MM.1S (cell line): Measurements from ENCODE around the gene PLA2G4B.

Source experiments
- DNase-seq: peaks from one replicate; pipeline ENCODE4 v3.0.0-alpha.2; 2015
- H2AFZ ChIP-seq: fragments of 300-600 bp; sonication (generic); 2 replicates; pipeline ENCODE4 v1.6.0; 2016; ENCODE audit warnings: antibody characterized with exemption, low read length
- H3F3A ChIP-seq: fragments of 300-600 bp; sonication (generic); 2 replicates; pipeline ENCODE4 v1.6.1; 2016; ENCODE audit warnings: mild to moderate bottlenecking, antibody characterized with exemption, low read length, moderate library complexity, mixed read lengths; ENCODE audit not compliant: insufficient read depth
- H3K27ac ChIP-seq: fragments of 300-600 bp; sonication (generic); 2 replicates; pipeline ENCODE4 v1.5.1; 2016; ENCODE audit warnings: mild to moderate bottlenecking, low read length
- H3K27me3 ChIP-seq: fragments of 300-600 bp; sonication (generic); replicated peaks from 2 replicates; pipeline ENCODE4 v1.6.0; 2016; ENCODE audit warnings: low read length; ENCODE audit not compliant: insufficient read depth
- H3K36me3 ChIP-seq: fragments of 300-600 bp; sonication (generic); replicated peaks from 2 replicates; pipeline ENCODE4 v1.6.1; 2016; ENCODE audit warnings: mild to moderate bottlenecking, low read length, mixed read lengths; ENCODE audit not compliant: insufficient read depth
- H3K4me1 ChIP-seq: fragments of 300-600 bp; sonication (generic); 2 replicates; pipeline ENCODE4 v1.6.1; 2016; ENCODE audit warnings: low read length, mixed read lengths
- H3K4me2 ChIP-seq: fragments of 300-600 bp; sonication (generic); 2 replicates; pipeline ENCODE4 v1.6.0; 2016; ENCODE audit warnings: low read depth, low read length
- H3K4me3 ChIP-seq: fragments of 300-600 bp; sonication (generic); 2 replicates; pipeline ENCODE4 v1.5.1; 2016; ENCODE audit warnings: low read length, mixed read lengths
- H3K79me2 ChIP-seq: fragments of 300-600 bp; sonication (generic); 2 replicates; pipeline ENCODE4 v1.6.1; 2016; ENCODE audit warnings: mixed run types, low read length, mixed read lengths
- H3K9ac ChIP-seq: fragments of 300-600 bp; sonication (generic); 2 replicates; pipeline ENCODE4 v1.6.1; 2016; ENCODE audit warnings: low read length, mixed read lengths
- H3K9me2 ChIP-seq: fragments of 300-600 bp; sonication (generic); replicated peaks from 2 replicates; pipeline ENCODE4 v1.6.1; 2016; ENCODE audit warnings: mild to moderate bottlenecking, low read length, mixed read lengths; ENCODE audit not compliant: insufficient read depth
- H3K9me3 ChIP-seq: fragments of 300-600 bp; sonication (generic); replicated peaks from 2 replicates; pipeline ENCODE4 v1.6.1; 2016; ENCODE audit warnings: mild to moderate bottlenecking, low read length, mixed read lengths; ENCODE audit not compliant: insufficient read depth
- H4K20me1 ChIP-seq: fragments of 300-600 bp; sonication (generic); 2 replicates; pipeline ENCODE4 v1.6.1; 2016; ENCODE audit warnings: mild to moderate bottlenecking, low read length, moderate library complexity, mixed read lengths; ENCODE audit not compliant: insufficient read depth
- CTCF ChIP-seq: fragments of 300-600 bp; sonication (generic); IDR thresholded peaks from 2 replicates; pipeline ENCODE4 v1.5.1; 2016; ENCODE audit warnings: antibody characterized with exemption, low read length, mixed read lengths
- EZH2 ChIP-seq: fragments of 300-600 bp; sonication (generic); optimal IDR thresholded peaks from 2 replicates; pipeline ENCODE3; 2017; ENCODE audit warnings: low read depth, mild to moderate bottlenecking, antibody characterized with exemption, low read length, mixed read lengths
- EZH2phosphoT487 ChIP-seq: fragments of 300-600 bp; sonication (generic); IDR thresholded peaks from 2 replicates; pipeline ENCODE4 v1.6.1; 2018; ENCODE audit warnings: antibody characterized with exemption, low read length

The PLA2G4B gene

DNA sequence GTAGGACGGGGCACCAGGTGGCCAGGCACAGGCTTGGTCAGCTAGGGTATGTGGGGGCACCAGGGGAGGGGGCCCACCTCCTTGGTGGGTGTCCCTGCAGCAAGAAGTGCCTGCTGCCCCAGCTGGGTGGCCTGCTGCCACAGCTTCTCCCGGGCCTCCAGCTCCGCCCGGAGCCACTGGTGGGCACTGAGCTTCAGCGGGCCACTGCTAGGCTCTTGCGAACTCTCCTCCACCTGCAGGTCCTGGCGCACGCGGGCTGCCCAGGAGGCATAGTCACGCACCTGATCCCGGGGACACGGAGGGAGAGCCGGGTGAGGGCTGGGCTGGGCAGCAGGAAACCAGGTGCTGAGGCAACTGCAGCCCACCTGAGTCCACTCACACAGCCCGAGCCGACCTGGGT, 29.7 kb downstream of the PLA2G4B start:
- H3K4me3 ChIP-seq = no peak overlapping the region
- no peak for DNase-seq
- no peaks in the 10 kb centered on the region for H3K4me1 ChIP-seq
- H3F3A ChIP-seq = no peaks in the 10 kb centered on the region
- no peaks in the 10 kb centered on the region for H3K9me3 ChIP-seq
- H3K79me2 ChIP-seq = no peaks in the 10 kb centered on the region
- H3K36me3 ChIP-seq = no peaks in the 10 kb centered on the region
- no peak overlapping the region for H3K27ac ChIP-seq
- no peak overlapping the region for H3K9ac ChIP-seq
- H3K9me2 ChIP-seq = no peaks in the 10 kb centered on the region
- TF ChIP-seq CTCF (no peak), EZH2phosphoT487 (no peak), EZH2 (no peak)
- peaks cover 89% of the 10 kb centered on the region for H3K27me3 ChIP-seq
- H4K20me1 ChIP-seq = no peaks in the 10 kb centered on the region
- H3K4me2 ChIP-seq = no peak overlapping the region
- no peak overlapping the region for H2AFZ ChIP-seq

- H3F3A ChIP-seq = no peaks in the 10 kb centered on the region
- peaks cover 89% of the 10 kb centered on the region for H3K27me3 ChIP-seq
- H3K36me3 ChIP-seq = no peaks in the 10 kb centered on the region
- no peak overlapping the region for H3K27ac ChIP-seq
- H3K9ac ChIP-seq = no peak overlapping the region
- H2AFZ ChIP-seq = no peak overlapping the region
- H3K9me2 ChIP-seq = no peaks in the 10 kb centered on the region
- no peaks in the 10 kb centered on the region for H4K20me1 ChIP-seq
- H3K4me2 ChIP-seq = no peak overlapping the region
- H3K9me3 ChIP-seq = no peaks in the 10 kb centered on the region
- TF ChIP-seq EZH2phosphoT487 = no peak
- no peak for TF ChIP-seq EZH2
- no peak for TF ChIP-seq CTCF
- no peaks in the 10 kb centered on the region for H3K4me1 ChIP-seq
- no peak overlapping the region for H3K4me3 ChIP-seq
- DNase-seq = no peak
- H3K79me2 ChIP-seq = no peaks in the 10 kb centered on the region
Observed at GRCh38 chr15:41869770-41870688, 31.4 kb downstream of the PLA2G4B start.

- no peak overlapping the region for H3K4me2 ChIP-seq
- H2AFZ ChIP-seq = no peak overlapping the region
- DNase-seq = no peak
- H3K27me3 ChIP-seq = peaks cover 93% of the 10 kb centered on the region
- no peak overlapping the region for H3K27ac ChIP-seq
- no peaks in the 10 kb centered on the region for H3K36me3 ChIP-seq
- no peaks in the 10 kb centered on the region for H3K4me1 ChIP-seq
- no peaks in the 10 kb centered on the region for H3K79me2 ChIP-seq
- no peak overlapping the region for H3K9ac ChIP-seq
- H4K20me1 ChIP-seq = no peaks in the 10 kb centered on the region
- TF ChIP-seq CTCF (no peak), EZH2phosphoT487 (no peak), EZH2 (no peak)
- H3K4me3 ChIP-seq = no peak overlapping the region
- no peaks in the 10 kb centered on the region for H3K9me3 ChIP-seq
- H3K9me2 ChIP-seq = no peaks in the 10 kb centered on the region
- H3F3A ChIP-seq = no peaks in the 10 kb centered on the region
Observed at GRCh38 chr15:41870689-41871081, 32.0 kb downstream of the PLA2G4B start.
